HG02884 (cell line): ENCODE data around the gene R3HCC1L.

ENCODE experiments used
- ATAC-seq: cut with Tn5 transposase; IDR thresholded peaks from one replicate; pipeline ENCODE4 v1.9.1; 2021; ENCODE audit warnings: mild to moderate bottlenecking, moderate library complexity; ENCODE audit not compliant: unreplicated experiment

Gene R3HCC1L

DNA sequence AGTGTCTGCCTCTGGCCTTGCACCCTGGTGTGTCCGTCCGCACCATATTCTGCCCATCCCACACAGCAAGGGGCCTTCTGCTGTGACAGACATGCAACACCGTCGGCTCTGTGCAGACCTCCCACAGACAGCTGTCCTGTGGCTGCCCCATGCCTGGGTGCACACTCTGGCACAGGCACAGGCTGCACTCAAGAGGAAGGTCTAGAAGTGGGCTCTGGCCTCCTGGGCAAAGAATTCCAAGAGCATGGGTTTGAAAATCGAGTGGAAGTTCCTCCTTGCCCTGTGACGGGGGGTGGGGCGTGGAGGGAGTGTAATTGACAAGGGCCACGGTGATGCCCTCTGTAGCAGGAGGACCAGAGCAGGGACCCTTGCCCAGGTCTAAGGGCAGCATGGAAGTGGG lies 137.8 kb downstream of the R3HCC1L start:
- no peak for ATAC-seq

DNA sequence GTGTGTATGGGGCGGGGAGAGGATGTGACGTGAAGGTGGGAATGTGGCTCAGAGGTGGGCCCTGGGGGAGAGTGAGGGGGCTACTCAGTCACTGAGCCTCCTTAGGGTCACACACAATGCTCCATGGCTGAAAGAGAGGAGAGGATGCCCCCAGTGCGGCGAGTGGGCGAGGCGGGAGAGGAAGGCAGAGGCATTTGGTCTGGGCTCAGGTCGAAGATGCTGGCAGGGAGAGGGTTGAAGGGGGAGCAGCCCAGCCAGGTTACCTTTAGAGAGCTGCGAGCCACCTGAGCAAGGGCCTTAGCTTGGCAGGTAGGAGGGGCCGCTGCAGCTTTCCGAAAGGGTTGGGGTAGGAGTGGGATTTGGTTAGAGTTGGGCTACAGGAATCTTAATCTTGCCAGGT lies 138.2 kb downstream of the R3HCC1L start:
- ATAC-seq = no peak

DNA sequence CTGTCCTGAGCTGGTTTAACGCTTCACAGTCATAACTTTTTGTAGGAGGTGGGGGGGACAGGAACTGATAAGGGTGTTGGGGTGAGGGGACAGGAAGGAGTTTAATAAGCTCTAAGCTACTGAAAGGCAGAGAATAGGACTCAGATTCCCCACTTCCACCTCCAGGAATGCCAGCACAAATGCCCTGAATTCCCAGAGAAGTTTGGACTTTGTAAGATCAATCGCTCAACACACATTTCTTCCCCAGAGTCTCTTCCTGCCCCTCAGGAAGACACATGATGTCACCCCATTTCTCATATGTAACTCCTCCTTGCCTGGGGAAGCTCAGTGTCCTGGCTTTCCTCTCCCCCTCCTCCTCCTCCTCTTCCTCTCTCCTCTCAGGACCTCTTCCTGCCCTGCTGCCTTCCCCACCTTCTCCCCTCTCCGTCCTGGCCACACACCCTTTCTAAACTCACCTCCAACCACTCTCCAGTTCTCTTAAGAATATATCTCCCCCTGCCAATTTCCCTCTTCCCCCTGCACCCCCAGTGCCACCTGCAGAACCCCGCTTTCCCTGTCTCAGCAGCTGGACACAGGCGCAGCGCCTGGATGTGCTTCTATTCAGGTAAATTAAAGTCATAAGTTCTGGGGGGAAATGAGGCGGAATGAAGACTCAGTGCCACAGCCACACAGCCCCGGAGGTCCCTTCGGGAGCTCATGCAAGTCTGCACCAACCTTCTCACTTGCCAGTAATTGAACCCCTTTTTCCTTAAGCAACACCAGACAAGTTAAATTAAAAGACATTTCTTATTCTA lies 138.8 kb downstream of the R3HCC1L start:
- ATAC-seq = no peak

DNA sequence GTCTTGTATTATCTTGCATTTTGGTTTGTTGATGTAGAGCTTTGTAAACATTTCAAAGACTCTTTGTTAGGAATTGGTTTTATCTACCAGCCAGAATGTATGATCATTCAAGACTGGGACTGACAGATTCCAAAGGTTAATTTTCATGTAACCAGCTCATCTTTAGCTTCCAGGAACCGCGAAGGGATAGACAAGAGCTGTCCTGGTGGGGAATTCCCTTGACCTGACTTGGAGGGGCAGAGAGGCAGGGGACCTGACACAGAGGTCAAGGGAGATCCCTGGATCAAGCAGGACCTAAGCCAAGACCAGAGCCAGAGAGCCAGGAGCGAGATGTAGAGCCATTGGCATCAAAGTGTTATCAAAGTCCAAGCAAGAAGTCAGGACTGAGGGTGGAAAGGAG lies 140.1 kb downstream of the R3HCC1L start:
- ATAC-seq = no peak

DNA sequence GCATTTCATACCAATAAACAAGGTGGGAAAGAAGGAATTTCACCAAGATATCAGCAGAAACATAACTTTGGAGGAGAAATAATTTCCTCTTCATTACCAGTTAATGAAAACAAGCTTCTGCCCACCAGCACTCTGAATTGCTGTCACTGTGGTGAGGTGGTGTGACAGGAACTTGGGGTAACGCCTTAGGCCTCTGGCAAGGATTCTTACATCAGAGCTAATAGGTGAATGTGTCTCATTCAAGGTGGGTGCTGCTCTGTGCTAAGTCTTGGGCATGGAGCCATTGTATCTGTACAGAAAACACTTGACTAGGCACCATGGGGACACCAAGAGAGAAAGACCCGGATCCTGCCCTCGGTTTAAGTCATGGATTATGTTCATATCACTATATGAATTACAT lies 141.9 kb downstream of the R3HCC1L start:
- ATAC-seq = no peak

DNA sequence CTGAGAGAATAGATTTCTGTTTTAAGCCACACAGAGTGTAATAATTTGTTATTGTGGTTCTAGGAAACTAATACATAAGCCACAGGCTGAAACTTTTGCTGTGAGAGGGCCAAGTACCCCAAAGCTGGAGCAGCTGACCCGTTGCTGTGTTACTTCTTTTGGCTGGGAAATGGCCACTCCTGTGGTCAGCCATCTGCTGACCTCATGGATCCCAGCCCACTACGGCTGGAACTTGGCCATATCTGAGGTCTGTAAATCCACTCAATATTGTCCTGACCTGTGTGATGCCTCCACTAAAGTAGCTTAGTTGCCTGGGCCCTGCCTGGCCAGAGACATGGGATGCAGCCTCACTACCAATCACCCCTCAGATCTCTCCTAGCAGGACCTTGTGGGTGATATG lies 151.0 kb downstream of the R3HCC1L start:
- ATAC-seq = no peak

DNA sequence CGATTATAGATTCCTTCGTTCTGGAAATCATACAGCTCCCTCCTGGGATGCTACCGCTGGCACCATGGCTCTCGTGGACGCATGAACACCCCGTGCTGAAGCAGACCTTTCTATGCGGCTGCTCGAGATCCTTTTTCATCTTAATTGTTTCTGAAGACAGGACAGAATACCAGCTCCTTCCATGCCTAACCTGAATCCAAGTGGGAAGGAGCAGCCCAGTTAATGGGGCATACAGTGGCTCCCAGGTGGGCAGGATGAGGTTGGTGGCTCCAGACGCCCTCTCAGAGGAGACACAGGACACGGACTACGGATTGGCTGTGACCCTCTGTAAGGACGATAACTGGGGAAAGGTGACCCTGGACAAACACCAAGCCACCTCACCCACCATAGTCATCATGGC lies 152.0 kb downstream of the R3HCC1L start:
- no peak for ATAC-seq

DNA sequence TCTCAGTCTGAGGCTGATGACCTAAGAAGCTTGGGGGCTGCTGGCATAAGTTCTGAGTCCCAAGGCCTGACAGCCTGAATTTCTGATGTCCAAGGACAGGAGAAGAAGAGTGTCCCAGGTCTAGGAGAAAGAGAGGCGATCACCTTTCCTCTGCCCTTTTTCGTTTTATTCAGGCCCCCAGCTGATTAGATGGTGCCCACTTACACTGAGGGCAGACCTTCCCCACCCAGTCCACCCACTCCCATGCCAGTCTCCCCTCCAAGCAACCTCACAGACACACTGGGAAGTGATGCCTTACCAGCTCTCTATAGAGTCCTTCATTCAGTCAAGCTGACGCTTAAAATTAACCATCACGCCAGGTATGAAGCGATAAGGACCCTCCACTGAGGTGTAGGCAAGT lies 152.9 kb downstream of the R3HCC1L start:
- ATAC-seq = no peak

DNA sequence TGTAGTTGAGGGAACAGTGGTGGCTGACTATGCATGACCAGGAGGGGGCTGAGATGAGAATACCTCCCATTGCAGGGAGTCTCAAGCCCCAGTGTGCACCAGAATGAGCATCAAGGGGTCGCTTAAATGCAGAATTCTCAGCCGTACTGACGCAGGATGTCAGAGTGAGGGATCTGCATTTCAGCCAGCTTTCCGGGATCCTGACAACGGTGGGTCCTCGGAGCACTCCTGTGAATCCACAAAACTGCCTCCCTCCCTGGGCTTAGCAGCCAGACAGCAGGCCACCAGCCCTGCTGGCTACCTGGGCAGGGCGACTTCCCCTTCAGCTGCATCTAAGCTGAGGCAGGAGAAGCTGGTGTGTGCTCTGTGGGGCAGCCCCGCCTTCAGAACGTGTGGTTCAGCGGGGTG lies 155.3 kb downstream of the R3HCC1L start:
- ATAC-seq = no peak

DNA sequence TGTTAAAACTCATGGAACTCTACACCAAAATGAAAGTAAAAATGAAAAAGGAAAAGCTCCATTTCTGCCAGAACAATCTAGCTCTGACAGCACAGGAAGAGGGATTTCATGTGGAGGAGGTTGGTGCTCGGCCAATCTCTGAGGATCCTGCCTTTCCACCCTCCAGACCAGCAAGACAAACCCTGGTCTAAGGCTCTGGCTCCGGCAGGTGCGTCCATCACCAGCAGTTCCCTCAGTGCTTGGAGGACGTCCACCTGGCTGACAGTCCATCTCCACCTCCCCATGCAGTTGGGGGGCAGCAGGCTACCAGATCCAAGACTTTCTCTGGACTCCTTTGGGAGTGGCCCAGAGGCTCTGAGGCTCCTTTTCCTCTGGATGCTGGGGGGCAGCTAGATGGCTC lies 158.5 kb downstream of the R3HCC1L start:
- no peak for ATAC-seq

DNA sequence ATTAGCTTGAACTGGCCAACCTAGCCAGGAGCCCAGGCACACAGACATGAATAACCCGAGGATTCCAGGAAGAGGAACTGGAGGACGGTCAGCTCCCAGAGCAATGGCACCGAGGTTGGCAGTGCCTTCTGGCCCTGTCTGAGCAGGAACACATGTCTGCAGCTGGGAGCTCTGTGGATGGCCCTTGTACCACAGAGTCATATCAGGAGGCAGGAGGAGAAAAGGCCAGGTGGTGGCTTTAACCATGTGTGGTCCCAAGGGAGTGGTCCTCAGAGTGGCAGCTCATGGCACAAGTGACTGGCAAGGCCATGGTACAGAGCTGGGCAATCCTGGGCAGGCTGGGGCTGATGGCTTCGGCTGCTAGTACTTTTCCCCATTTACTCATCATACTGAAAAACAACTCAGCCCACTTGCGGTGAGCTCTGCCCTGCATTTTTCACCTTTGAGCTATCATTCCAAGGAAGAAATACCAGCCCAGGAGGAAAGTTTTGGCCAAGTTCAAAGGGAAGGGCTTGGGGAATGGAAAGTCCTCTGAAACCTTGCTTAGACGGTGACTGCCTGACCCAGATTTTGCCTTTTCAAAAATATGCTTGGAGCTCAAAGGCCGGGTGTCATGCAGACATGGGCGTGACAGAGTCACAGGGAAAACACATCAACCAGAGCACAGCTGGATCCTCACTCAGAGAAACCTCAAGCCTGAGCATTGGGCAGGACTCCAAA lies 159.3 kb downstream of the R3HCC1L start:
- ATAC-seq = no peak

DNA sequence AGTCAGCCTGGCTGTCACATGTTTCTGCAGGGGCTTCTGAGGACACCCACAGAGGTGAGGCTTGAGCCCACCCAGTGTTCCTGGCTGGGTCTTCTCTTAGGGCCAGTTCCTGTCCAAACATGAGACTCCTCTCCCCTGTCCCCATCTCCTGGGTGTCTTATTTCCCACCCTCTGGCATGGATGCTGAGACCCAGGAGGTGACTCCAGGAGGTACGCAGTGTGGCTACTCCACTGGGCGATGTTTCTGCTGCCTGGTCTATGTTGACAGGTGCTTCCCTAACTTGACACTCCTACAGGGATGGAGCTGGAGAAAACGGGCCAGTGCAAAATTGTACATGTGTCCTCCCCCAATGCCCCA lies 159.8 kb downstream of the R3HCC1L start:
- ATAC-seq = no peak
